ENCODE measurements around the gene LRRC8B.
A peak's percentile ranks its signal among the peaks of the same experiment; 100 is the strongest.
"Not testable (repeated sequence)": the region's sequence is repeated elsewhere in the genome, so short reads cannot be mapped to it uniquely, and the experiment has no call there.

The LRRC8B gene

GRCh38 chr1:89608319-89608983, 83.8 kb downstream of the LRRC8B start:
- peak; percentile 51 for DNase-seq (ENCODE audit: low read depth)

DNA sequence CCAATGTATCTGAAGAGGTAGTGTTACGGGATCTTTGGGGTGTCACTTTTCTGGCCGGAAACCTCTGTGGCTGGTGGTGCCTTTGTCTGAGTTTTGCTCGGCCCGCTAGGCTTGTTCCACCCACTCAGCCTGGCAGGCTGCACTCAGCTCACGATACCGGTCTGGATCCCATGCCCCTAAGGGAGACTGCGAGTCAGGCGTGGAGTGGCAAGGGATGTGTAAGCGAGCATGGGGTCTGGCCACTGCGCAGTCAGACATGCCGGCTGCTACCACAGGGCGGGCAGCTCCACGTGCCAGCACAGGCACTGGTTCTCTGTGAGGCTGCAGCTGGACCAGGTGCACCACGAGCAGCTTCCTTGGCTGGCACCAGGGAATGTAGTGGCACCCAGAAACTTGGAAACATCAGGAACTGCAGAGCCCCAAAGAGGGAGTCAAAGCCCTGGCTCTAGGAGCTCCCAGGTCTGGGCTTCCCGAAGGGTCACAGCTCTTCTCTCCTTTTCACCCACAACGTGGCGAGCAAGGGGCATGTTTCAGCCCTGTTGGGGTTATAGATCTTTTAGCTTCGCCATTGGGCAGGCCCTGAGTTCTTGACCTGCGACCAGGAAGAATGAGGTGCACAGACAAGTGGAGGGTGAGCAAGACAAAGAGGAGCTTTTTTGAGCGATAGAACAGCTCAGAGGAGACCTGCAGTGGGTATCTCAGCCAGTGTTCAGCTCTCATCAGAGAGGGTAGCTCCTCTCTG, 84.5 kb downstream of the LRRC8B start:
- DNase-seq (ENCODE audit: low read depth): peak; percentile 47

GRCh38 chr1:89609781-89610456, 85.3 kb downstream of the LRRC8B start:
- DNase-seq (ENCODE audit: low read depth): peak; percentile 13

- DNase-seq (ENCODE audit: low read depth): peak; percentile 30
Observed at GRCh38 chr1:89610457-89611011, 85.9 kb downstream of the LRRC8B start.

GRCh38 chr1:89611721-89612120, 87.1 kb downstream of the LRRC8B start:
- no peak for DNase-seq (ENCODE audit: low read depth)

GRCh38 chr1:89613928-89614327, 89.3 kb downstream of the LRRC8B start:
- no peak for DNase-seq (ENCODE audit: low read depth)

GRCh38 chr1:89615676-89616598, 91.3 kb downstream of the LRRC8B start:
- DNase-seq (ENCODE audit: low read depth): no peak

- no peak for DNase-seq (ENCODE audit: low read depth)
Observed at GRCh38 chr1:89616844-89617627, 92.4 kb downstream of the LRRC8B start.

DNA sequence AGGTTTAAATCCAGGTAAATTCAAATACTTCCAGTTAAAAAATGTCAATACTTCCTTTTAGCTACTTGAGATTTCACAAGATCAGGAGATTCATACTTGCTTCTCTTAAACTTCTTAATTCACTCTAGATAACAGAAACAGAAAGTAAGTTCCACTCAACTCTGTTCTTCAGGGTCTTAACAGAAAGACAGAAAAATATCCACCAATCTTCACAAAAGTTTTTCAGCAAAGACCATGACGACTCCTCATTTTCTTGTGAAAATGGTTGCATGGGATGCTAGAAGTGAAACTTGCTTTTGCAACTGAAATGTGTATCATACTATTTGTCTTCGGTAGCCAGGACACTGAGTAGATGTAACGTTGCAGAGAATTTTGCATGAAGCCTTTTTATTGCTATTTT, 96.0 kb downstream of the LRRC8B start:
- DNase-seq (ENCODE audit: low read depth): no peak

GRCh38 chr1:89622895-89623294, 98.3 kb downstream of the LRRC8B start:
- DNase-seq (ENCODE audit: low read depth): no peak

DNA sequence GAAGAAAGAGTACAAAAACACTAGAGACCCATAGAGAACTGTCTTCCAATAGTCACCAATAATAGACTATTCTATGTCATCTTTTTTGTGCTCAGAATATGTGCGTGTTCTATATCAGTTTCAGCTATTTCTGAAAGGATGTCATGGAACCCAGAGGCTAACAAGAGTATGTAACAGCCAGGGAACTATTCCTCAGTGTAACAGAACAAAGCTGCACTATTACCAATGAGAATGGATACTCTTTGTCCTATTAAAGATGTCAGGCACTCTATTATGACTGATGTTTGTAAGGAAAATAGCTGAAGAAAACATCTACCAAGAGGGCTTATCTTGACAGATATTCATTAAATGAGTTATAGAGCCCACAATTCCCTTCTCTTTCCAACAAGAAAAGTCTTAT, 99.7 kb downstream of the LRRC8B start:
- no peak for DNase-seq (ENCODE audit: low read depth)

GRCh38 chr1:89624715-89625323, 100.2 kb downstream of the LRRC8B start:
- DNase-seq (ENCODE audit: low read depth): no peak

DNA sequence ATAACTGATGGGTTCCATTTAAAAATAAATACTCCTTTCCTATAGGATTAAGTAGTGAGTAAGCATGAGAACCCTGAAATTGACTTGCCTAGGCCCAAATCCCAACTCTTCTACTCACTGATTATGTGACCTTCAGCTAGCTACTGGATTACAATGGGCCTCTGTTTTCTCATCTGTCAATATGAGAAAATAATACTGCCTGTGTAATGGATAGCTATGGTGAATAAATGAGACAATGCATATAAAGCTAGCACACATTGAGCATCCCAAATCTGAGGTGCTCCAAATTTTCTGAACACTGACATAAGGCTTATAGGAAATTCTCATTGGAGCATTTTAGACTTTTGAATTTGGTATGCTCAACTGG, 103.0 kb downstream of the LRRC8B start:
- no peak for DNase-seq (ENCODE audit: low read depth)

GRCh38 chr1:89629146-89629545, 104.5 kb downstream of the LRRC8B start:
- DNase-seq (ENCODE audit: low read depth): no peak

- DNase-seq (ENCODE audit: low read depth): not testable (repeated sequence)
Observed at GRCh38 chr1:89629600-89629999, 105.0 kb downstream of the LRRC8B start.

DNA sequence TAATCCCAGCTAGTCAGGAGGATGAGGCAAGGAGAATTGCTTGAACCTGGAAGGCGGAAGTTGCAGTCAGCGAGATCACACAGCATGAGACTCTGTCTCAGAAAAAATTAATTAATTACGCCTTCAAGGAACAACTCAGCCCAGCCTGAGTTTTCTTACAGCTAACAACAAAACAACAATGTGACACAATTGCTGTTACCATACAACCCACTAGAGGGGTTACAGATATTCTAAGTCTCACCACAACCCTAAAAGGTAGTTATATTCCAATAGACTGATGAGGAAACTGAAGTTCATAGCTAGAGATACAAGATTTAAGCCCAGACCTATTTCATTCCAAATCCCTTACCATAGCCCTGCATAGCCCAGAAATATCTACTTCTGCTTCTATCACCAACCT, 105.4 kb downstream of the LRRC8B start:
- no peak for DNase-seq (ENCODE audit: low read depth)

DNA sequence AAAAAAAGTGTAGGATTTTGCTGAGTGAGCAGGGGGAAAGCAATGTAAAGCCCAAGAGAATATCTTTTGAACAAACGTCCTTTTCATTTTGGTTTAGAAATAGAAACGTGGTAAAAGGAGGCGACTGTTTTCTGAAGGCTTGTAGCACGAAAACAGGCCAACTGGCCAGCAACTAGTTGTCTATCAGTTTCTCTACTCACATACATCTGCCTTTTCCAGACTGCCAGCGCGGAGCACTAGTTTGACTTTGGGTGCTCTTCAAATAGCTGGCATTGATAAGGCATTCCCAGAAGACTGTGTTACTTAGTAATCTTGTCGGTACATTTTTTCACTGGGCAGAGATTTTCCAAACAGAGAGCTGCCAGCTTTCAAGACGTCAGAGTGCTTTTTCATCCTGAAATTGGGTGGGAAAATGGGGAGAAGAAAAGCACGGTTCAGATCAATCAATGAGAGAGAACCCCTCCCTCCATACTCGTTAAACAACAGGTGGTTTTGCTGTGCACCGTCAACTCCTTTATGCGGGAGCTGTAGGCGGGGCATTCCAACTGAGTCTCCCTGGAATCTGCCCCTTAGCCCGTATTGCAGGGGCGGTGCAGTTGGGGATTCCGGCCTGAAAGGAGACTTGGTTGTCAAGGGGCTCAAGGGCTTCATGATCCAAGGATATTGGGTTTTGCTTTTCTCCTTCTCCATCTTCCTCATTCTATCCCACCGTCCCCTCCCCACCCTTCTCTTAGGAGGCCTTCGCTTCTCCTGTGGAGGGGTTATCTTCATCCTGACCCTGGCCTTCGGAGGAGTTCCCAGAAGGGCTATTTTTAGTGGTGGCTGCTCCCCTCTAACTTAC, 107.4 kb downstream of the LRRC8B start:
- no peak for DNase-seq (ENCODE audit: low read depth)

GRCh38 chr1:89632657-89633247, 108.1 kb downstream of the LRRC8B start, which contains the start of gene LRRC8C:
Gene LRRC8C, plus strand, starts transcription at chr1:89633120. Its CDS starts 53,354 bp downstream, at chr1:89686474.
- DNase-seq (ENCODE audit: low read depth): peak; percentile 78

- DNase-seq (ENCODE audit: low read depth): peak; percentile 27
Observed at GRCh38 chr1:89633248-89633799, 108.7 kb downstream of the LRRC8B start.

Data from activated gamma-delta T cell treated with anti-CD3 and anti-CD28 coated beads, Interleukin-2, amount 50 U/mL, for 16 hours (primary cell).